HepG2 (cell line): ENCODE measurements around the gene RNF4. TPM values are rescaled to one million over a fixed set of nuclear protein-coding genes. Genes with fewer than 3 reads are reported as not detected.

Source experiments
- ATAC-seq: fragments of 200-7000 bp; cut with Tn5 transposase; 3 replicates; pipeline ENCODE4 v1.9.1; 2020; ENCODE audit warnings: mild to moderate bottlenecking, moderate library complexity
- BruUV-seq: library from RNA; stranded (reverse); fragments of 400-500 nt; replicated peaks from 2 replicates; lab custom pipeline; 2021; lab: Mats Ljungman, UMichigan
- CTCF ChIA-PET: fragments of 300-600 bp; formaldehyde crosslinking; extraction: SDS; loops from one replicate; lab custom pipeline; 2021; ENCODE audit warnings: low total read pairs, inconsistent platforms, low intra/inter-chr PET ratio; lab: Yijun Ruan, JAX
- POLR2A ChIA-PET: fragments of 350-600 bp; sonication (Branson Sonifier 250); formaldehyde crosslinking; loops from one replicate; lab custom pipeline; 2020; ENCODE audit warnings: antibody characterized with exemption, inconsistent platforms; lab: Yijun Ruan, JAX
- DNase-seq: peaks from one replicate; pipeline ENCODE4 v3.0.0-alpha.2; 2015; ENCODE audit warnings: low spot score
- FAIRE-seq: peaks from 3 replicates; lab custom pipeline; 2011; peaks lifted over from hg19 to GRCh38; lab: Jason Lieb, UNC
- H2AFZ ChIP-seq: one replicate; pipeline ENCODE4 v1.6.1; 2011; ENCODE audit warnings: low read length, inconsistent platforms
- H3K27ac ChIP-seq: fragments of 300-600 bp; 3 replicates; pipeline ENCODE4 v1.8.0; 2011; ENCODE audit warnings: mixed run types, mild to moderate bottlenecking, mixed read lengths, low read length, inconsistent platforms; ENCODE audit not compliant: insufficient read depth; ENCODE audit errors: extremely low read length
- H3K27me3 ChIP-seq, 2 experiments: fragments of 200-600 bp in 1 of 2; 2 replicates in 1 of 2; 3 replicates in 1 of 2; pipeline versions ENCODE4 v1.6.0 to v1.8.0; 2011; ENCODE audit warnings: low read length in 2 of 2, mild to moderate bottlenecking in 2 of 2, moderate library complexity in 2 of 2, inconsistent platforms in 1 of 2; ENCODE audit not compliant: insufficient read depth in 2 of 2, control insufficient read depth in 1 of 2
- H3K36me3 ChIP-seq, 2 experiments: fragments of 200-600 bp in 1 of 2; replicated peaks in 1 of 2; 2 replicates in 1 of 2; 3 replicates in 1 of 2; pipeline versions ENCODE4 v1.5.1 to v1.8.0; 2011; ENCODE audit warnings: low read length in 2 of 2, inconsistent platforms in 1 of 2; ENCODE audit not compliant: insufficient read depth in 2 of 2, control insufficient read depth in 1 of 2
- H3K4me1 ChIP-seq: 2 replicates; pipeline ENCODE4 v1.5.1; 2012; ENCODE audit warnings: low read length, inconsistent platforms; ENCODE audit not compliant: insufficient read depth
- H3K4me2 ChIP-seq: 2 replicates; pipeline ENCODE4 v1.6.0; 2011; ENCODE audit warnings: low read depth, low read length, inconsistent platforms
- H3K4me3 ChIP-seq, 3 experiments: fragments of 200-600 bp in 1 of 3; sonication (generic), shearing (Covaris generic) in 1 of 3; replicated peaks in 1 of 3; 2 replicates each; pipeline ENCODE4 v1.5.1; 2011 to 2016; ENCODE audit warnings: low read length in 3 of 3, inconsistent platforms in 2 of 3, low read depth in 2 of 3, mild to moderate bottlenecking in 2 of 3, control low read depth in 1 of 3, mixed read lengths in 1 of 3; ENCODE audit not compliant: insufficient read depth in 1 of 3
- H3K79me2 ChIP-seq: one replicate; pipeline ENCODE4 v1.6.1; 2011; ENCODE audit warnings: low read length, inconsistent platforms; ENCODE audit not compliant: insufficient read depth
- H3K9ac ChIP-seq: 2 replicates; pipeline ENCODE4 v1.6.0; 2011; ENCODE audit warnings: mild to moderate bottlenecking, low read depth, low read length, inconsistent platforms; ENCODE audit not compliant: insufficient read depth
- H3K9me3 ChIP-seq: 2 replicates; pipeline ENCODE4 v1.5.1; 2012; ENCODE audit warnings: mild to moderate bottlenecking, low read length
- H4K20me1 ChIP-seq: 2 replicates; pipeline ENCODE4 v1.6.0; 2011; ENCODE audit warnings: inconsistent platforms, mild to moderate bottlenecking, low read length, moderate library complexity; ENCODE audit not compliant: insufficient read depth
- DNMT3B ChIP-seq: conservative IDR thresholded peaks from 2 replicates; pipeline ENCODE4 v1.6.1; 2016; ENCODE audit warnings: missing biosample characterization, control low read depth
- HES4 ChIP-seq: sonication (generic); formaldehyde crosslinking; IDR thresholded peaks from 2 replicates; pipeline ENCODE4 v1.9.0; 2021; ENCODE audit warnings: mild to moderate bottlenecking, missing genetic modification reagents, borderline replicate concordance
- MIER2 ChIP-seq: IDR thresholded peaks from 2 replicates; pipeline ENCODE4 v1.6.1; 2016; ENCODE audit warnings: missing biosample characterization, missing genetic modification reagents
- SRY ChIP-seq: sonication (generic); formaldehyde crosslinking; IDR thresholded peaks from 2 replicates; pipeline ENCODE4 v1.8.0; 2022; ENCODE audit warnings: mild to moderate bottlenecking, missing genetic modification reagents
- ZFY ChIP-seq: sonication (generic); formaldehyde crosslinking; IDR thresholded peaks from 2 replicates; pipeline ENCODE4 v1.4.0; 2020; ENCODE audit warnings: missing genetic modification reagents
- ZNF496 ChIP-seq: sonication (generic); formaldehyde crosslinking; IDR thresholded peaks from 2 replicates; pipeline ENCODE4 v1.8.1; 2023; ENCODE audit warnings: mild to moderate bottlenecking, moderate library complexity, missing genetic modification reagents; ENCODE audit not compliant: insufficient replicate concordance
- WGBS: methylation state at CpG from one replicate; pipeline ENCODE4 v1.1.6; 2017; ENCODE audit warnings: low lambda C conversion rate; 5-methylcytosine and 5-hydroxymethylcytosine counted together
- in situ Hi-C: cut with HindIII; loops from 2 replicates; pipeline ENCODE4 v1.10.0; 2017; ENCODE audit warnings: low pct_unique_long_range_greater_than_20kb; ENCODE audit not compliant: extremely low pct_ligation_motif_present
- intact Hi-C: fragments of 100-400 bp; cut with micrococcal nuclease; formaldehyde crosslinking; loops from one replicate; pipeline ENCODE4 v1.10.0; 2022; ENCODE audit not compliant: unreplicated experiment
- polyA plus RNA-seq, 8 experiments: library from polyadenylated mRNA; depleted of rRNA in 3 of 8; stranded (reverse) in 7 of 8; unstranded in 1 of 8; fragments of >200 nt; fragmentation: Illumina TruSeq in 4 of 8; extraction: Trizol in 4 of 8; gene quantifications; 2 replicates each; pipeline versions ENCODE4 v1.2.1 to v1.2.3, GENCODE V29; 2011 to 2016; ENCODE audit warnings: low read depth in 4 of 8, missing spikeins in 1 of 8, mixed read lengths in 1 of 8; ENCODE audit not compliant: insufficient read depth in 1 of 8
- total RNA-seq, 5 experiments: library from RNA; depleted of rRNA; stranded (reverse); fragments of >200 nt; fragmentation: Illumina TruSeq; extraction: Trizol; gene quantifications; 2 replicates each; pipeline ENCODE4 v1.2.3, GENCODE V29; 2016; ENCODE audit warnings: low read depth in 1 of 5
- TF ChIP-seq, protein P1 (sequence below): sonication (generic); formaldehyde crosslinking; IDR thresholded peaks from 2 replicates; pipeline ENCODE4 v1.5.0; 2020; ENCODE audit warnings: missing genetic modification reagents
- TF ChIP-seq, protein P2 (sequence below): sonication (generic); formaldehyde crosslinking; IDR thresholded peaks from 2 replicates; pipeline ENCODE4 v1.4.0; 2020; ENCODE audit warnings: missing genetic modification reagents, borderline replicate concordance
- TF ChIP-seq, protein P3 (sequence below): IDR thresholded peaks from 2 replicates; pipeline ENCODE4 v1.6.1; 2016; ENCODE audit warnings: low read depth, control low read depth
- TF ChIP-seq, protein P4 (sequence below): sonication (generic); formaldehyde crosslinking; IDR thresholded peaks from 2 replicates; pipeline ENCODE4 v1.4.0; 2020; ENCODE audit warnings: missing genetic modification reagents
- TF ChIP-seq, protein P5 (sequence below): sonication (generic); formaldehyde crosslinking; conservative IDR thresholded peaks from 2 replicates; pipeline ENCODE4 v1.8.0; 2022; ENCODE audit warnings: low read depth, missing genetic modification reagents

Gene RNF4
- total and polyA plus RNA-seq, 2 of the 13 experiments (the other 11 are each of a cell fraction or from before 2014, with no cell fraction given): 38.1 to 45.1 TPM

DNA sequence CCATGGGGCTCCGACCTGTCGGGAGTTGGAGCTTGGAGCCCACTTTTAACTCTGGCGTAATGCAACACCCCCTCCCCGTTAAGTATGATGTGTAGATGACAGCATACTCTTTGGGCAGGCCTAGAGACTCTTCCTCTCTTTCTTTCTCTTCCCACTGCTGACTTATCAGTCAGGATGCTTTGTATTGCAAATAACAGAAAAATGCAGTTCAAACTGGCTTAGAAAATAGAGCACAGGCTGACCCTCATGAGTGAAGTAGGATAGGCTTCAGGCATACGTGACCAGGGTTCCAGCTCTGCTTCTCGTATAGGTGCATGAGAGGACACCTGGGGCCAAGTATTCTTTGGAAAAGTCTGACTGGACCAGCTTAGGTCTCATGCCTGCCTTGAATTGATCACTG is 23.3 kb upstream of the RNF4 start:
- ChIA-PET CTCF (no interaction called here), POLR2A (no interaction called here)
- Histone ChIP-seq H3K36me3 (no peaks in the 10 kb centered on the region), H4K20me1 (no peaks in the 10 kb centered on the region), H3K9ac (no peak overlapping the region), H3K27me3 (peaks cover 2 to 19% of the 10 kb centered on the region in 2 experiments; a peak in 3 of 5 replicates), H3K27ac (no peak overlapping the region), H3K4me2 (no peak overlapping the region), H3K4me1 (peaks cover 13% of the 10 kb centered on the region), H3K4me3 (no peak overlapping the region), H3K79me2 (no peaks in the 10 kb centered on the region), H2AFZ (no peak overlapping the region), H3K9me3 (no peaks in the 10 kb centered on the region)
- no TSS peak for BruUV-seq
- in situ Hi-C loops: no loop called here
- WGBS: 58% methylated on average over 6 of the region's 6 CpGs
- intact Hi-C loops: loop anchor here (5.0 kb wide), 1 partner anchor 438 kb away; the partner anchor contains the start of gene NELFA
- no peak for DNase-seq
- no peak for ATAC-seq
- no peak for FAIRE-seq
- no peak for TF ChIP-seq HES4 (CRISPR knock-in tag)
- TF ChIP-seq, protein P1, sequence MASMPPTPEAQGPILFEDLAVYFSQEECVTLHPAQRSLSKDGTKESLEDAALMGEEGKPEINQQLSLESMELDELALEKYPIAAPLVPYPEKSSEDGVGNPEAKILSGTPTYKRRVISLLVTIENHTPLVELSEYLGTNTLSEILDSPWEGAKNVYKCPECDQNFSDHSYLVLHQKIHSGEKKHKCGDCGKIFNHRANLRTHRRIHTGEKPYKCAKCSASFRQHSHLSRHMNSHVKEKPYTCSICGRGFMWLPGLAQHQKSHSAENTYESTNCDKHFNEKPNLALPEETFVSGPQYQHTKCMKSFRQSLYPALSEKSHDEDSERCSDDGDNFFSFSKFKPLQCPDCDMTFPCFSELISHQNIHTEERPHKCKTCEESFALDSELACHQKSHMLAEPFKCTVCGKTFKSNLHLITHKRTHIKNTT: no peak
- TF ChIP-seq ZFY (CRISPR knock-in tag): no peak
- TF ChIP-seq, protein P2, sequence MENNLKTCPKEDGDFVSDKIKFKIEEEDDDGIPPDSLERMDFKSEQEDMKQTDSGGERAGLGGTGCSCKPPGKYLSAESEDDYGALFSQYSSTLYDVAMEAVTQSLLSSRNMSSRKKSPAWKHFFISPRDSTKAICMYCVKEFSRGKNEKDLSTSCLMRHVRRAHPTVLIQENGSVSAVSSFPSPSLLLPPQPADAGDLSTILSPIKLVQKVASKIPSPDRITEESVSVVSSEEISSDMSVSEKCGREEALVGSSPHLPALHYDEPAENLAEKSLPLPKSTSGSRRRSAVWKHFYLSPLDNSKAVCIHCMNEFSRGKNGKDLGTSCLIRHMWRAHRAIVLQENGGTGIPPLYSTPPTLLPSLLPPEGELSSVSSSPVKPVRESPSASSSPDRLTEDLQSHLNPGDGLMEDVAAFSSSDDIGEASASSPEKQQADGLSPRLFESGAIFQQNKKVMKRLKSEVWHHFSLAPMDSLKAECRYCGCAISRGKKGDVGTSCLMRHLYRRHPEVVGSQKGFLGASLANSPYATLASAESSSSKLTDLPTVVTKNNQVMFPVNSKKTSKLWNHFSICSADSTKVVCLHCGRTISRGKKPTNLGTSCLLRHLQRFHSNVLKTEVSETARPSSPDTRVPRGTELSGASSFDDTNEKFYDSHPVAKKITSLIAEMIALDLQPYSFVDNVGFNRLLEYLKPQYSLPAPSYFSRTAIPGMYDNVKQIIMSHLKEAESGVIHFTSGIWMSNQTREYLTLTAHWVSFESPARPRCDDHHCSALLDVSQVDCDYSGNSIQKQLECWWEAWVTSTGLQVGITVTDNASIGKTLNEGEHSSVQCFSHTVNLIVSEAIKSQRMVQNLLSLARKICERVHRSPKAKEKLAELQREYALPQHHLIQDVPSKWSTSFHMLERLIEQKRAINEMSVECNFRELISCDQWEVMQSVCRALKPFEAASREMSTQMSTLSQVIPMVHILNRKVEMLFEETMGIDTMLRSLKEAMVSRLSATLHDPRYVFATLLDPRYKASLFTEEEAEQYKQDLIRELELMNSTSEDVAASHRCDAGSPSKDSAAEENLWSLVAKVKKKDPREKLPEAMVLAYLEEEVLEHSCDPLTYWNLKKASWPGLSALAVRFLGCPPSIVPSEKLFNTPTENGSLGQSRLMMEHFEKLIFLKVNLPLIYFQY (CRISPR knock-in tag): no peak
- TF ChIP-seq, protein P3, sequence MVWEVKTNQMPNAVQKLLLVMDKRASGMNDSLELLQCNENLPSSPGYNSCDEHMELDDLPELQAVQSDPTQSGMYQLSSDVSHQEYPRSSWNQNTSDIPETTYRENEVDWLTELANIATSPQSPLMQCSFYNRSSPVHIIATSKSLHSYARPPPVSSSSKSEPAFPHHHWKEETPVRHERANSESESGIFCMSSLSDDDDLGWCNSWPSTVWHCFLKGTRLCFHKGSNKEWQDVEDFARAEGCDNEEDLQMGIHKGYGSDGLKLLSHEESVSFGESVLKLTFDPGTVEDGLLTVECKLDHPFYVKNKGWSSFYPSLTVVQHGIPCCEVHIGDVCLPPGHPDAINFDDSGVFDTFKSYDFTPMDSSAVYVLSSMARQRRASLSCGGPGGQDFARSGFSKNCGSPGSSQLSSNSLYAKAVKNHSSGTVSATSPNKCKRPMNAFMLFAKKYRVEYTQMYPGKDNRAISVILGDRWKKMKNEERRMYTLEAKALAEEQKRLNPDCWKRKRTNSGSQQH (CRISPR knock-in tag): no peak
- no peak for TF ChIP-seq MIER2
- TF ChIP-seq, protein P4, sequence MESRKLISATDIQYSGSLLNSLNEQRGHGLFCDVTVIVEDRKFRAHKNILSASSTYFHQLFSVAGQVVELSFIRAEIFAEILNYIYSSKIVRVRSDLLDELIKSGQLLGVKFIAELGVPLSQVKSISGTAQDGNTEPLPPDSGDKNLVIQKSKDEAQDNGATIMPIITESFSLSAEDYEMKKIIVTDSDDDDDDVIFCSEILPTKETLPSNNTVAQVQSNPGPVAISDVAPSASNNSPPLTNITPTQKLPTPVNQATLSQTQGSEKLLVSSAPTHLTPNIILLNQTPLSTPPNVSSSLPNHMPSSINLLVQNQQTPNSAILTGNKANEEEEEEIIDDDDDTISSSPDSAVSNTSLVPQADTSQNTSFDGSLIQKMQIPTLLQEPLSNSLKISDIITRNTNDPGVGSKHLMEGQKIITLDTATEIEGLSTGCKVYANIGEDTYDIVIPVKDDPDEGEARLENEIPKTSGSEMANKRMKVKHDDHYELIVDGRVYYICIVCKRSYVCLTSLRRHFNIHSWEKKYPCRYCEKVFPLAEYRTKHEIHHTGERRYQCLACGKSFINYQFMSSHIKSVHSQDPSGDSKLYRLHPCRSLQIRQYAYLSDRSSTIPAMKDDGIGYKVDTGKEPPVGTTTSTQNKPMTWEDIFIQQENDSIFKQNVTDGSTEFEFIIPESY (CRISPR knock-in tag): no peak
- no peak for TF ChIP-seq DNMT3B (CRISPR knock-in tag)
- no peak for TF ChIP-seq SRY (CRISPR knock-in tag)
- TF ChIP-seq, protein P5, sequence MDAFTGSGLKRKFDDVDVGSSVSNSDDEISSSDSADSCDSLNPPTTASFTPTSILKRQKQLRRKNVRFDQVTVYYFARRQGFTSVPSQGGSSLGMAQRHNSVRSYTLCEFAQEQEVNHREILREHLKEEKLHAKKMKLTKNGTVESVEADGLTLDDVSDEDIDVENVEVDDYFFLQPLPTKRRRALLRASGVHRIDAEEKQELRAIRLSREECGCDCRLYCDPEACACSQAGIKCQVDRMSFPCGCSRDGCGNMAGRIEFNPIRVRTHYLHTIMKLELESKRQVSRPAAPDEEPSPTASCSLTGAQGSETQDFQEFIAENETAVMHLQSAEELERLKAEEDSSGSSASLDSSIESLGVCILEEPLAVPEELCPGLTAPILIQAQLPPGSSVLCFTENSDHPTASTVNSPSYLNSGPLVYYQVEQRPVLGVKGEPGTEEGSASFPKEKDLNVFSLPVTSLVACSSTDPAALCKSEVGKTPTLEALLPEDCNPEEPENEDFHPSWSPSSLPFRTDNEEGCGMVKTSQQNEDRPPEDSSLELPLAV (CRISPR knock-in tag): no peak
- TF ChIP-seq ZNF496: no peak
